Stimulated activated CD4-positive, alpha-beta T cell treated with anti-CD3 and anti-CD28 coated beads, Interleukin-4, amount 100 ng/mL, for 1 hour (primary cell): ENCODE data around the gene ORC6.

Experiments
- DNase-seq: peaks from one replicate; pipeline ENCODE4 v3.0.0-alpha.2; 2020

ORC6 gene

DNA sequence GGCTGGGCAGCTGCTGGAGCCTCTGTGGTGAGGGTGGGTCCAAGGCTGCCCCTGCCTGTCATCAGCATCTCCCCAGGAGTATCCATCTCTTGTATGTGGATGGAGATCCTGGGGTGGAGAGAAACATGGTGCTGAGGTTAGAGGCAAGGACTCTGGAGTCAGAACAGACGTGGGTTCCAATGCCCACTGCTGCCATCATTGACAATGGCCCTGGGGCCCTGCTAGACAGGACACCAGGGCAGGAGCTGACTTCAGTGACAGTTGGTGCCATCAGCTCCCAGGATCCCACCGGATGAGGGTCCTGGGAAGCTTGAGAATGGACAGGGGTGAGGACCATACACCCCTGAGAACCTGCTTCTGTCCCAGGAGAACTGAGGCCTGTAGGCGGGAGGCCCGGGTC, 43.1 kb downstream of the ORC6 start:
- DNase-seq: no peak

DNA sequence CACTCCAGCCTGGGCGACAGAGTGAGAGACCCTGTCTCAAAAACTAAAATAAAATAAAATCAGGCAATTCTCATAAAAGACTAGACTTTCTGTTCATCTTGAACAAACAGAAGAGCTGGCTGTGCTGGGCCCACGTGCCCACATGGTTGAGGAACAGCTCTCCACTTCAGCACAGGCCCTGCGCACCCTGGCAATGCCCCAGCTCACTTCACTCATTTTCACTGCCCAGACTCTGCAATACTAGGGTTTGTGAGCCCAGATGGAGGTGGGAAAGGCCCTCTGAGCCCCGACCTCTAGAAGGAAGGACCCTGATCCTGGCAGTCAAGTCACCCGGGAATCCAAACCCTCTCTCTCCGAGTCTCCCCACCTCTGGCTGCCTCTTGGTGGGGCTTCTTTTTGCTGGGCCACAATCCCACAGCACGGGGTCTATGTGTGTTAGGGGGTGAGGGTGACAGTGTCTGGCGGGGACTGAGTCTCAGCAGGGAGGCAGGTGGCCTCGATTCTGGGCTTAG, 43.9 kb downstream of the ORC6 start:
- no peak for DNase-seq

DNA sequence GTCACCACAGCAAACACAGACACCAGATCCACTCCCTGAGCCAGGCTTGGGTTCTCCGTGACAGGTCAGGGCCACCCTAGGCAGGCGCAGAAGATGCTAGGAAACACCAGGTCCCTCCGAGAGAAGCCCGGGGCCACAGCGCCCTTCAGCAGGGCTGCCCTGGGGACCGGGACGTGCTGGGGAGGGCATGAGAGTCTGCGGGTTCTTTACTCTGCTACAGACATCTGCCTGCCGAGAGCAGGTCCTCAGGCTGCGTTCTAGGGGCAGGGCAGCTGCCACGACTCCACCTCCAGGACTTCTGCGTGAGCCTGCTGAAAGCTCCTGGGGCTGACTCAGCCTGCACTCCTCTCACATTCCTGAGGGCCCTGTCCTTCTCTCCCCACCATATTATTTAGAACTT, 47.2 kb downstream of the ORC6 start:
- no peak for DNase-seq

DNA sequence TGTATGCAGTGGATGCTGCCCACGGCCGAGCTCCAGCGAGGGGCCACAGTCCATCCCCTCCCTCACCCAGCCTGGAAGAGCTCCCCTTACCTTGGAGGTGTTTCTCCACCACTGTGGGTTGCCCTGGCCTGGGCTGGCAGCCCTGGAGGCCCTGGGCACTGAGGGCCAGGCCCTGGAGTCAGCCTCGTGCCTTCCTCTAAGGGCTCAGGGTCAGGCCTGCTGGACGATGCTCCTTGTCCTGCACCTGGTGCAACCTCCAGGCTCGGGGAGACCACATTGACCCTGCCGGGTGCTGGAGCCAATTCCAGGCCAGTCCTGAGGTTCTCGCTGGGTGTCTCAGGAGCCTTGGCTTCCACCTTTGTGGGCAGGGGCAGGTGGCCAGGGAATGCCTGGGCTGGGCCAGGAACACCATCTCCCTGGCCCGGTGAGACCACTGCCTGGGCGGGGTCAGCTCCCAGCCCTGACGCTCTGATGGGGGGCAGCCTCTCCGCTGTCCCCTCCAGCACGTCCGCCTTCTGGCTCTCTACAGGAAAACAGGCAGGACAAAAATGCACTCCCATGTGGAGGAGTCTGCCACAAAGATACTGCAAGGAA, 48.3 kb downstream of the ORC6 start:
- no peak for DNase-seq

DNA sequence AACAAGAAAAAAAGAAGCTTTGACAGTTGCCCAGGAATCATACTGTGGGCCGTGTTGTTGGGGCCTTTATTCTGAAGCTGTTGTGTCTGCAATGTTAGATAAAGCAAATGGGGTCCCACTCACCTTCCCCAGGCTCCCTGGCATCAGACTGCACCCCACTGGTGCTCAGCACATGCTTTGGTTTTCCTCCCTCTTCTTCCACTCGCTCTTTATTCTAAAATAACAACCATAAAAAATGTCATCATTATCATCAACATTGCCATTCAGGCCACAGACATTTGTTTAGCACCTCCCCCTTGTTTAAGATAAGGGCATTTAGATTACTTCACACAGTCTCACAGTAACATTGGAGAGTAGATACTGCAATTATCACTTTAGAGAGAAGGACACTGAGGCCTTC, 50.5 kb downstream of the ORC6 start:
- no peak for DNase-seq

DNA sequence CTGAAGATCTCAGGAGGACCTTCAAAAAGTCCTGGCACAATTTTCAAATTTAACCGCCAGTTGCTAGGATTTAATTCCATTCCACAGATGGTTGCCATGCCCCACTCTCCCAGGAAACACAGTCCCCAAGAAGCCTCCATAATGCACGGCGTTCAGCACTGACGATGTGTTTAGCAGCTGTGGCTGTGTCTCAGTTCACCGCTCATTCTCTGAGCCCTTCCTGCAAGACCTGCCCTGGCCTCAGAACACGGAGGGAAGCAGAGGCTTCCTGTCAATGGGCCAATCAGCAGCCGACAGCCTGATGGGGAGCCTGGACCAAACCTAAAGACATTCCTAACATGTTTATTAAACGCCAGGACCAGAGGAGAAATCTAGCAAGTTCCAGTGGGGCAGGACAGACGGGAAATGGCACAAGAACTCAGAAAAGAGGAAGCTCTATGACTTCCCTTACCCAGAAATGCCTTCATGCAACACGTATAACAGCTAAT, 53.8 kb downstream of the ORC6 start:
- no peak for DNase-seq

DNA sequence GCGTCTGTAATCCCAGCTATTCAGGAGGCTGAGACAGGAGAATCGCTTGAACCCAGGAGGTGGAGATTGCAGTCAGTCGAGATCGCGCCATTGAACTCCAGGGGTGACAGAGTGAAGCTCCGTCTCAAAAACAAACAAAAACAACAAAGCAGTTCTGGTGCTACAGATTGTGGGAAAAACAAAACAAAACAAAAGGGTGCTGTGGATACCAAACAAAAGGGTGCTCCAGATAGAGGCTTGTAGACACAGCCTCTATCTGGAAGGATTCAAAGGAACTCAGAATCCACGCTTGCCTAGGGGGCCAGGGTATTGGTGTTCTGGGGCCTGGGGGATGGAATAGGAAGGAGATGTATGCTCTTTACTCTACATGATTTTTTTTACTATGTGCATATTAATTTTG, 56.2 kb downstream of the ORC6 start:
- no peak for DNase-seq

DNA sequence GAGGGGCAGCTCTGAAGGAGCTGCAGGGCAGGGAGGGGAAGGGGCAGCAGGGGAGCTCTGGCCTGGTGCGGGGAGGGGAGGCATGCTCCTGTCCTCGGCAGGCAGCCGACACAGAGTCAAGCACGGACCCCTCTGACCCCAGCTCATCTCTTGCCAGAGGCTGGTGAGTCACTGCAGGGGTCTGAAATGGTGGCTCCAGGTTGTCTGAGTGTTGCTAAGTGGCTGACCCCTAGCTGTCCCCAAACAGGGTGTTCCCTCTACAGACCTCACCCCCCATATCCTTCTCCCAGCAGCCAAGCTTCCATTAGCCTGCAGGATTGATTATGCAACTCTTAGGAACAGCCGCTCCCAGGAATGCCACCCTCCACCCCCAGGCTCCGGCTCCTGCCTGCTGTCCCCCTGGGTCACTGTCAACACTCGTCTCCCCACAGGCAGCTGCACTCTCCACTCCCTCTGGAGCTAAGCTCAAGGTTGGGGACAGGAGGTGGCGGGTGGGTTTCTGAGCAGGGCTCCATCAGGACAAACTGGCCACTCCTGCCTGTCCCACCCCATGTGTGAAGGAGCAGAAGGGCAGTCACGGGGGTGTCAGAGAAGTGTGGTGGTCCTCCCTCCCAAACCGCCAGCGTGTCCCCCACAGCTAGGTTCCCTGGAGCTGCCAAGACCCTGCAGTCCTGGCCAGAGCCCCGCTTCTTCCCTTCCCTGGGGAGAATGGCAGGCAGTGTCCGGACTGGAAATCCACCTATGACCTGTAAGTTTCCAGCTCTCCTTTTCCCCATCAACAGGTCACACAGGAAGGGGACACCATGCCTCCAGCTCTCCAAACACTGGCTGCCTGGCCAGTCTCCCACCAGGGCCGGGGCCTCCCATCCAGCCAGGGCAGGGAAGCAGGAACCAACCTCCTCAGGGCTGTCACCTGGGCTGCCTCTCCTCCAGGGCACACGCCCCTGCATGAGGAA, 57.6 kb downstream of the ORC6 start:
- DNase-seq: no peak
